PC-3 (cell line): ENCODE results near the gene VSTM2L. TPM values are rescaled to one million over a fixed set of nuclear protein-coding genes. Genes with fewer than 3 reads are reported as not detected.
"Not testable (repeated sequence)": the region's sequence is repeated elsewhere in the genome, so short reads cannot be mapped to it uniquely, and the experiment has no call there.

Source experiments
- ATAC-seq: fragments of 200-7000 bp; cut with Tn5 transposase; 2 replicates; pipeline ENCODE4 v1.9.1; 2020; ENCODE audit warnings: mild to moderate bottlenecking, moderate library complexity
- Bru-seq: library from RNA; stranded (reverse); fragments of 400-500 nt; gene quantifications from one replicate; lab custom pipeline; 2021; lab: Mats Ljungman, UMichigan
- BruChase-seq, 2 experiments: library from RNA; stranded (reverse); fragments of 400-500 nt; gene quantifications; one replicate each; lab custom pipeline; 2021; lab: Mats Ljungman, UMichigan
- BruUV-seq: library from RNA; stranded (reverse); fragments of 400-500 nt; replicated peaks from 2 replicates; lab custom pipeline; 2021; lab: Mats Ljungman, UMichigan
- CTCF ChIA-PET: fragments of 300-600 bp; sonication (Branson Sonifier 250); formaldehyde crosslinking; loops from one replicate; lab custom pipeline; 2022; ENCODE audit warnings: antibody characterized with exemption; lab: Charles Lee
- POLR2A ChIA-PET: fragments of 300-600 bp; sonication (Branson Sonifier 250); formaldehyde crosslinking; loops from one replicate; lab custom pipeline; 2022; ENCODE audit warnings: antibody characterized with exemption; ENCODE audit not compliant: unreplicated experiment; lab: Charles Lee
- DNase-seq: peaks from one replicate; pipeline ENCODE4 v3.0.0-alpha.2; 2015
- H2AFZ ChIP-seq: fragments of 300-600 bp; sonication (generic); 2 replicates; pipeline ENCODE4 v1.6.0; 2016; ENCODE audit warnings: antibody characterized with exemption, low read length
- H3F3A ChIP-seq: fragments of 300-600 bp; sonication (generic); one replicate; pipeline ENCODE4 v1.6.0; 2017; ENCODE audit warnings: antibody characterized with exemption, low read length, control low read depth, mild to moderate bottlenecking; ENCODE audit not compliant: unreplicated experiment
- H3K27ac ChIP-seq: fragments of 300-600 bp; sonication (generic); 2 replicates; pipeline ENCODE4 v1.5.1; 2016; ENCODE audit warnings: mild to moderate bottlenecking, low read length
- H3K27me3 ChIP-seq: fragments of 300-600 bp; sonication (generic); 2 replicates; pipeline ENCODE4 v1.6.1; 2016; ENCODE audit warnings: low read length, mixed read lengths
- H3K36me3 ChIP-seq: fragments of 300-600 bp; sonication (generic); 2 replicates; pipeline ENCODE4 v1.6.1; 2016; ENCODE audit warnings: low read depth, mixed run types, low read length, mixed read lengths
- H3K4me1 ChIP-seq: fragments of 300-600 bp; sonication (generic); 2 replicates; pipeline ENCODE4 v1.5.1; 2016; ENCODE audit warnings: low read length; ENCODE audit not compliant: insufficient read depth
- H3K4me2 ChIP-seq: fragments of 300-600 bp; sonication (generic); 2 replicates; pipeline ENCODE4 v1.6.0; 2016; ENCODE audit warnings: low read length
- H3K4me3 ChIP-seq: fragments of 300-600 bp; sonication (generic); 2 replicates; pipeline ENCODE4 v1.5.1; 2016; ENCODE audit warnings: mild to moderate bottlenecking, low read length, mixed read lengths
- H3K79me2 ChIP-seq: fragments of 300-600 bp; sonication (generic); 2 replicates; pipeline ENCODE4 v1.6.1; 2017; ENCODE audit warnings: low read length, mixed read lengths
- H3K9ac ChIP-seq: fragments of 300-600 bp; sonication (generic); 2 replicates; pipeline ENCODE4 v1.6.0; 2016; ENCODE audit warnings: mild to moderate bottlenecking, low read length
- H3K9me2 ChIP-seq: fragments of 300-600 bp; sonication (generic); replicated peaks from 2 replicates; pipeline ENCODE4 v1.6.1; 2016; ENCODE audit warnings: mixed run types, low read length, mixed read lengths
- H3K9me3 ChIP-seq: fragments of 300-600 bp; sonication (generic); 2 replicates; pipeline ENCODE4 v1.6.1; 2016; ENCODE audit warnings: low read length, mixed read lengths
- H4K20me1 ChIP-seq: fragments of 300-600 bp; sonication (generic); 2 replicates; pipeline ENCODE4 v1.6.1; 2016; ENCODE audit warnings: low read length, mixed read lengths
- CTCF ChIP-seq: fragments of 300-600 bp; sonication (generic); conservative IDR thresholded peaks from 2 replicates; pipeline ENCODE4 v1.5.1; 2017; ENCODE audit warnings: antibody characterized with exemption, low read depth, mild to moderate bottlenecking, low read length
- EZH2 ChIP-seq: fragments of 300-600 bp; sonication (generic); IDR thresholded peaks from one replicate; pipeline ENCODE4 v1.6.1; 2017; ENCODE audit warnings: antibody characterized with exemption, mild to moderate bottlenecking, low read length; ENCODE audit not compliant: unreplicated experiment
- EZH2phosphoT487 ChIP-seq: fragments of 300-600 bp; sonication (generic); IDR thresholded peaks from 2 replicates; pipeline ENCODE4 v1.6.1; 2018; ENCODE audit warnings: mild to moderate bottlenecking, antibody characterized with exemption, low read length, borderline replicate concordance
- intact Hi-C: fragments of 100-400 bp; cut with micrococcal nuclease; formaldehyde crosslinking; loops from 2 replicates; pipeline ENCODE4 v1.9.0; 2023
- long read RNA-seq: library from polyadenylated mRNA; unstranded; transcript quantifications from one replicate; pipeline ENCODE4 v2.0.0, GENCODE V29; 2021; ENCODE audit not compliant: unreplicated experiment
- total RNA-seq: library from RNA; depleted of rRNA; stranded (reverse); fragments of >200 nt; gene quantifications from 2 replicates; pipeline ENCODE4 v1.2.3, GENCODE V29; 2014; rRNA removed

VSTM2L gene
- 45.8 and 56.4 TPM in 2 replicates for total RNA-seq
- Bru-seq, nascent RNA, result percentile 47 among the genes with signal in this experiment
- percentile 46 among the genes with signal in this experiment for BruChase-seq, experiment 1, labeled RNA remaining after a 6-hour chase
- percentile 48 among the genes with signal in this experiment for BruChase-seq, experiment 2, labeled RNA remaining after a 2-hour chase
- long read RNA-seq, transcript VSTM2L-202 (4 exons, 1,959 nt), result major isoform, 33 of 68 reads
- long read RNA-seq, transcript VSTM2L-203 (3 exons, 656 nt), result minor isoform, 12 of 68 reads
- long read RNA-seq, partial matches to known transcripts, result 21 of 68 reads
- long read RNA-seq, other reads (novel, unspliced or antisense), result 2 of 68 reads

GRCh38 chr20:37902504-37903313 lies at the start of gene VSTM2L:
TSS of gene VSTM2L (plus strand) at chr20:37903127. CDS start at chr20:37903351, 224 bp downstream.
- H3K27me3 ChIP-seq, result no peaks in the 10 kb centered on the region
- peak; percentile 27 for ATAC-seq
- H3K9me2 ChIP-seq, result no peaks in the 10 kb centered on the region
- H3K79me2 ChIP-seq, result peaks cover 28% of the 10 kb centered on the region
- H3F3A ChIP-seq, result no peaks in the 10 kb centered on the region
- H4K20me1 ChIP-seq, result no peaks in the 10 kb centered on the region
- H2AFZ ChIP-seq, result peak within 1 kb of the TSS; percentile 86
- H3K4me3 ChIP-seq, result peak within 1 kb of the TSS; percentile 69
- peak; percentile 72 for DNase-seq
- POLR2A ChIA-PET, result no interaction called here
- H3K27ac ChIP-seq, result no peak within 1 kb of the TSS
- H3K9ac ChIP-seq, result peak within 1 kb of the TSS; percentile 69
- H3K4me2 ChIP-seq, result peak within 1 kb of the TSS; percentile 86
- no TSS peak for BruUV-seq
- no peak; the same call in 1 of the 2 replicates for TF ChIP-seq CTCF
- TF ChIP-seq EZH2, result no peak
- TF ChIP-seq EZH2phosphoT487, result no peak
- intact Hi-C loops, result loop anchor here (1.0 to 5.0 kb wide), 5 partner anchors 55 to 315 kb away; partner anchors contain the start of gene TGM2
- no peaks in the 10 kb centered on the region for H3K36me3 ChIP-seq
- H3K4me1 ChIP-seq, result peaks cover 15% of the 10 kb centered on the region
- no peaks in the 10 kb centered on the region for H3K9me3 ChIP-seq
- CTCF ChIA-PET, result interaction anchor here (0.8 to 1.1 kb wide), 2 partner anchors 90 kb away, joined by 4 to 9 read pairs; no protein-coding TSS in a partner anchor

- H3K4me2 ChIP-seq, result no peak overlapping the region
- no peak overlapping the region for H3K27ac ChIP-seq
- POLR2A ChIA-PET, result no interaction called here
- H2AFZ ChIP-seq, result no peak overlapping the region
- intact Hi-C loops, result no loop called here
- H4K20me1 ChIP-seq, result no peaks in the 10 kb centered on the region
- no peaks in the 10 kb centered on the region for H3K9me2 ChIP-seq
- H3F3A ChIP-seq, result no peaks in the 10 kb centered on the region
- H3K4me3 ChIP-seq, result no peak overlapping the region
- no TSS peak for BruUV-seq
- ATAC-seq, result no peak
- no peaks in the 10 kb centered on the region for H3K9me3 ChIP-seq
- H3K79me2 ChIP-seq, result no peaks in the 10 kb centered on the region
- H3K36me3 ChIP-seq, result peaks cover 6% of the 10 kb centered on the region
- no peak for DNase-seq
- no peak overlapping the region for H3K9ac ChIP-seq
- H3K4me1 ChIP-seq, result no peaks in the 10 kb centered on the region
- no peaks in the 10 kb centered on the region for H3K27me3 ChIP-seq
- CTCF ChIA-PET, result interaction anchor here (0.6 to 0.7 kb wide), 2 partner anchors 139 to 271 kb away, joined by 3 to 5 read pairs; no protein-coding TSS in a partner anchor
- TF ChIP-seq EZH2phosphoT487 (no peak), CTCF (no peak), EZH2 (no peak)
Observed at GRCh38 chr20:37853823-37854375, 49.0 kb upstream of the VSTM2L start.

GRCh38 chr20:37856034-37856433 lies 46.9 kb upstream of the VSTM2L start:
- POLR2A ChIA-PET, DNase-seq, intact Hi-C loops, H2AFZ ChIP-seq, ATAC-seq, H3F3A ChIP-seq, H4K20me1 ChIP-seq, H3K4me3 ChIP-seq, H3K27ac ChIP-seq, H3K79me2 ChIP-seq, CTCF ChIA-PET, BruUV-seq, H3K4me2 ChIP-seq, H3K36me3 ChIP-seq, H3K9me3 ChIP-seq, H3K4me1 ChIP-seq, H3K9me2 ChIP-seq, H3K9ac ChIP-seq, H3K27me3 ChIP-seq: not testable (repeated sequence)
